ENCODE data around the gene RPSA.
"Not testable (repeated sequence)": the region's sequence is repeated elsewhere in the genome, so short reads cannot be mapped to it uniquely, and the experiment has no call there.

Gene RPSA

DNA sequence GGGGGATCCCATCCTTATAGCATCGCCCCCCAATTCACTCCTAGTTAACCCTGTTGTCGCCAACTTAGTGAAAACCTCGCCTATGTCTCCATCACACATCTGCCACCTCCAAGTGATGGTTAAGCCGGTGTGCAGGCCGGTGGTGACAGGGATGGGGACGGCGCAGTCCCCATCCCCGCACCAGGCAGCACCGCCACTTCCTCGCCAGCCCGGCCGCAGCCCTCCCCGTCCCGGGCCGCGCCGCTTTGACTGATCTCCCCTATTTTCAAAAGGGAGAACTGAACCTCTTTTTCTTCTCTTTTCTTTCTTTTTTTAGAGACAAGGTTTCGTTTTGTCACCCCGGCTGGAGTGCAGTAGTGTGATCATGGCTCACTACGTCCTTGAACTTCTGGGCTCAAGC is 49.6 kb downstream of the RPSA start (continued):
- TF ChIP-seq TSHZ2 (CRISPR knock-in tag; IDR thresholded peaks at IDR 0.05) (no peak), ARNTL (CRISPR knock-in tag; IDR thresholded peaks at IDR 0.05; ENCODE audit: borderline replicate concordance, low read depth) (no peak)

DNA sequence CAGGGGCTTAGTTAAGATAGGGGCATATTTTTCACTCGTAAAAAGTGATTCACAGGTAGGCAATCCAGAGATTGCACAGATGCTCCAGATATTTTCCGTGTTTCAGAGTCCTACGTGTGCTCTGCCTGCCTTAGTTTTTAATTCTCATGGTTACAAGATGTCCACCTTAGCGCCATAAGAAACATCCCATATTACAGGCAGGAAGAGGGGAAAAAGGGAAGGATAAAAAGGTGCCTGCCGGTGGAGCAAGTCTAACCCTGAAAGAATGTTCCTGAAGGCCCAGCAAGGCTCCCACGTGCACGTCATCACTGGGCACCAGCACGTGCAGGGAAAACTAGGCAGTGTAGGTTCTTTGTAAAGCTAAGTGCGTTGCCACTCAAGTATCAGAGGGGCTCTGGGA is 50.8 kb downstream of the RPSA start:
- TF ChIP-seq ZNF565 (CRISPR knock-in tag; conservative IDR thresholded peaks at IDR 0.05; ENCODE audit: low read depth) (no peak), ZNF8 (CRISPR knock-in tag; IDR thresholded peaks at IDR 0.05) (no peak), ARNTL (CRISPR knock-in tag; IDR thresholded peaks at IDR 0.05; ENCODE audit: borderline replicate concordance, low read depth) (no peak), POU6F1 (CRISPR knock-in tag; IDR thresholded peaks at IDR 0.05; ENCODE audit: borderline replicate concordance, low read depth) (no peak), CSRNP3 (CRISPR knock-in tag; IDR thresholded peaks at IDR 0.05) (no peak)
- no peak for ATAC-seq

DNA sequence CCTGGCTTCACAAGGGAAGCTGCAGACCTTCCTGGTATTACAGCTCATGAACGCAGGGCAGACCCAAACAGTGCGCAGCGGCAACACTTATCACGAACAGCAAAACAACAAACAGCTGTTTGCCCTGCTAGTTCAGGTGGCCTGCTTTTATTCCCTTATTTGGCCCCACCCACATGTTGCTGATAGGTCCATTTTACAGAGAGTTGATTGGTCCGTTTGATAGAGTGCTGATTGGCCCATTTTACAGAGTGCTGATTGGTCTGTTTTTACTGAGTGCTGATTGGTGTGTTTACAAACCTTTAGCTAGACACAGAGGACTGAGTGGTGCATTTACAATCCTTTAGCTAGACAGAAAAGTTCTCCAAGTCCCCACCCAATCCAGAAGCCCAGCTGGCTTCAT is 52.1 kb downstream of the RPSA start:
- ATAC-seq: not testable (repeated sequence)

DNA sequence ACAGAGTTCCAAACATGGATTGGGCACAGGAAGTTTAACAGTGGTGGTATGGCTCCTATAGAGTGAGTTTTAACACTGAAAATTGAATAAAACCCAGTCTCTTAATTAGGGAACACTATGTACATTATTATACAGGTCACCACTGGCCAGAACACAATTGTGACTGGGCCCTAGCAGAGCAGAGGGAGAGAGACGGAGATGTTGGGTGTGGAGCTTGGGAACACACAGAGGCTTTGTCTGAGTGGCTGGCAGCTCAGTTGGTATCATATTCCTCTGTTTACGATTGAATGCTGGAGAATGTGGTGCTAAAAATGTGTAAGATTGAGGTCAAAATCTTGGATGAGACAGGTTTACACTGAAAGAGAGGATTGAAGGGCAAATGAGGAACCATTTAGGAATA is 54.2 kb downstream of the RPSA start:
- no peak for ATAC-seq
- no peak for TF ChIP-seq POU6F1 (CRISPR knock-in tag; IDR thresholded peaks at IDR 0.05; ENCODE audit: borderline replicate concordance, low read depth)
- TF ChIP-seq ESRRG (CRISPR knock-in tag; IDR thresholded peaks at IDR 0.05): no peak
- no peak for TF ChIP-seq OSR1 (CRISPR knock-in tag; IDR thresholded peaks at IDR 0.05)
- TF ChIP-seq SNAI2 (CRISPR knock-in tag; IDR thresholded peaks at IDR 0.05): no peak
- no peak for TF ChIP-seq PPARA (CRISPR knock-in tag; IDR thresholded peaks at IDR 0.05; ENCODE audit: borderline replicate concordance)
- TF ChIP-seq BACH2 (CRISPR knock-in tag; IDR thresholded peaks at IDR 0.05; ENCODE audit: borderline replicate concordance): no peak

All from SK-N-SH treated with all-trans-retinoic acid at 6 μM for 48 hours (cell line).